Stomach smooth muscle (tissue), 2 donors: ENCODE results near the gene TSC22D1.

Source experiments
- H3K27ac ChIP-seq: one replicate; pipeline ENCODE4 v1.7.0; 2013; ENCODE audit warnings: mild to moderate bottlenecking, low read length, inconsistent platforms
- H3K27me3 ChIP-seq, 2 donors: one replicate each; pipeline ENCODE4 v1.7.0; 2013; ENCODE audit warnings: low read length in 2 of 2; ENCODE audit not compliant: insufficient read depth in 2 of 2, control insufficient read depth in 1 of 2
- H3K36me3 ChIP-seq, 2 donors: one replicate each; pipeline ENCODE4 v1.7.0; 2013; ENCODE audit warnings: low read length in 2 of 2; ENCODE audit not compliant: control insufficient read depth in 2 of 2, insufficient read depth in 2 of 2
- H3K4me1 ChIP-seq: one replicate; pipeline ENCODE4 v1.7.0; 2013; ENCODE audit warnings: low read length; ENCODE audit not compliant: control insufficient read depth, insufficient read depth
- H3K4me3 ChIP-seq, 2 donors: one replicate each; pipeline ENCODE4 v1.7.0; 2013; ENCODE audit warnings: low read length in 2 of 2
- H3K9ac ChIP-seq, 2 donors: one replicate each; pipeline ENCODE4 v1.7.0; 2013; ENCODE audit warnings: low read length in 2 of 2, mild to moderate bottlenecking in 1 of 2
- H3K9me3 ChIP-seq, 2 donors: one replicate each; pipeline ENCODE4 v1.7.0; 2013; ENCODE audit warnings: low read length in 2 of 2; ENCODE audit not compliant: control insufficient read depth in 2 of 2
- donor health status: healthy.
- donor health status: Pancreatic carcinoma.

TSC22D1 gene

DNA sequence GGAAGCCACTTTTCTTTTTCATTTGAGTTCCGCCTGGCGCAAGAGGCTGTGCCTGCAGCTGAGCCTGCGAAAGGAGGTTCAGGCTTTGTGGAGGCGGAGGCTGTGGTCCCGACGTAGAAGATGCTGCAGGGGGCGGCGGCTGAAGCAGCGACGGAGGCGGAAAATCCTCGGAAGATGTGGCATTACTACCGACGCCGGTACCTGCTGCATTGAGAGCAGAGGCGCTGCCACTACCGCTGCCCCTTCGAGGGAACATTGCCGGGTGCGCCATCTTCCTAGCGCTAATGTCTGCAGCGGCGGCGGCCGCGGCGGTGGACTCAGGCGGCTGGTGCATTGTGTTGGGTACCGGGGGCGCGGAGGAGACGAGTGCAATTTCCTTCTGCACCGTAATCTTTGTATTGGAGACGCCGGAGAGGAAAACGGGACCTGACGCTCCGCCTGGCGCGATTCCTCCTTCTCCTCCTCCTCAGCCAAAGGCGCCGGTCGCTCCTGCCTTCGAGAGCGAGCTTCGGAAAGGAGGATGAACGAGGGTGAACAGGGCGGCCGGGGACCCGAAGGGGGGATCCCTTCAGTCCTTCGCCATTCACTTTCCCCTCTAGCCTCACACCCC, at the start of gene TSC22D1:
Gene TSC22D1 (minus strand): TSS at position 590 of the 610 bp plus-strand sequence. CDS start 256 bp downstream, at position 334.
- H3K36me3 ChIP-seq: peaks cover 0 to 3% of the 10 kb centered on the region in 2 donors
- H3K4me3 ChIP-seq: peak within 1 kb of the TSS; percentile 85 to 88
- peak within 1 kb of the TSS; percentile 71 to 74 for H3K9ac ChIP-seq
- H3K27me3 ChIP-seq: no peaks in the 10 kb centered on the region
- peaks cover 32% of the 10 kb centered on the region for H3K4me1 ChIP-seq
- no peaks in the 10 kb centered on the region for H3K9me3 ChIP-seq
- peak within 1 kb of the TSS; percentile 92 for H3K27ac ChIP-seq

DNA sequence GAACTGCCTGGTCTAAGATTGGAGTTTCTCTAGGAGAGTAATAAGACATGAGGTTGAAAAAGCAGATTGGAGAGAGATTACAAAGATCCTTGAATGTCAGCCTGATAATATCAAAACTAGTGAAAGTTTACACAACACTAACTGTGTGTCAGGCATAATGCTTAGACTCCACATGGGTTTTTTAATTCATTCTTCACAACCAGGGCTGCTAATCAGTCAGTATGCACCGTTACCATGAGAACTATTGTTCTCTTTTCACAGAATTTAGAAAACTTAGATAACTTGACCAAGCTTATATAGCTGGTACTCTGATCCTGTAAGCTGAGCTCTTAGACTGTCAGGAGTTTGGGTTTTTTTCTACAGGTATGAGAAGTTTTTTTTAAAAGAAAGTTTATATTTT, 46.6 kb upstream of the TSC22D1 start:
- Histone ChIP-seq H3K9me3 (no peaks in the 10 kb centered on the region), H3K27me3 (peaks cover 0 to 3% of the 10 kb centered on the region in 2 donors), H3K36me3 (no peaks in the 10 kb centered on the region), H3K4me1 (no peaks in the 10 kb centered on the region), H3K9ac (no peak overlapping the region), H3K27ac (no peak overlapping the region), H3K4me3 (no peak overlapping the region)

DNA sequence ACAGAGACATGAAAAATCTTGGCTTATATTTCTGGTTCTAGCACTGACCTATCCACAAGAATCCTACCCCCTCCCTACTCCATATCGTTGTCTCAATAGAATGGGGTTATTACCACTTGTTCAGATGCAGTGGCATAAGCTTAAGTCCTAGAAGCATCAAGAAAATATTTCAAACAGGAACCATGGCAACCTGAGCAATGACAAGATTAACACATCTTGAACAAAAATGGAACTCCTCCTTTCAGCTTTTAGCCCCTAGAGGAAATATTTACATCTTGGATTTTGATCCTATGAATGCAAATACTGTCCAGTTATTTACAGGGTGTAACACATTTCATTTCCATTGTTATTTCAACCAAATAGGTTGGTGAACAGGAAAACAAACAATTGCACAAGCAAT, 46.1 kb upstream of the TSC22D1 start:
- Histone ChIP-seq H3K4me1 (no peaks in the 10 kb centered on the region), H3K27me3 (peaks cover 0 to 3% of the 10 kb centered on the region in 2 donors), H3K36me3 (no peaks in the 10 kb centered on the region), H3K27ac (no peak overlapping the region), H3K4me3 (no peak overlapping the region), H3K9ac (no peak overlapping the region), H3K9me3 (no peaks in the 10 kb centered on the region)

DNA sequence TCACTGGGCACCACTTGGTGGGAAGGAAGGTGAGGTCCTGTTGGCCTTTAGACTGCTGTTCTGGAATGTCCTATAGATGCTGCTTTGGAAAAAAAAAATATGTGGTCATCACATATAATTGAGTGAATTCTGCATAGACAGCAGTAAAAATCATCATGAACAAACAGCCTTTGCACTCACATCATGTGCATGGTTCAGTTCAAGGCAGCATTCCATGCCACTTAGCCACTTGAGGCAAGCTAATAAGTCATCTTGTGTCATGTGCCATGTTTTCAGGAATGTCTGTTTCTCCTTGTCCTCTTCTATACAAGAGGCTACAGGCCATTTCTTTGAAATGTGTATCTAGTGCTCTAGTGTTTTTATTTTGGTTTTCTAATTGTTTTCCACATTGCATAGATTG, 43.9 kb upstream of the TSC22D1 start:
- Histone ChIP-seq H3K4me1 (no peaks in the 10 kb centered on the region), H3K36me3 (no peaks in the 10 kb centered on the region), H3K9ac (no peak overlapping the region), H3K27me3 (peaks cover 0 to 3% of the 10 kb centered on the region in 2 donors), H3K9me3 (no peaks in the 10 kb centered on the region), H3K4me3 (no peak overlapping the region), H3K27ac (no peak overlapping the region)

DNA sequence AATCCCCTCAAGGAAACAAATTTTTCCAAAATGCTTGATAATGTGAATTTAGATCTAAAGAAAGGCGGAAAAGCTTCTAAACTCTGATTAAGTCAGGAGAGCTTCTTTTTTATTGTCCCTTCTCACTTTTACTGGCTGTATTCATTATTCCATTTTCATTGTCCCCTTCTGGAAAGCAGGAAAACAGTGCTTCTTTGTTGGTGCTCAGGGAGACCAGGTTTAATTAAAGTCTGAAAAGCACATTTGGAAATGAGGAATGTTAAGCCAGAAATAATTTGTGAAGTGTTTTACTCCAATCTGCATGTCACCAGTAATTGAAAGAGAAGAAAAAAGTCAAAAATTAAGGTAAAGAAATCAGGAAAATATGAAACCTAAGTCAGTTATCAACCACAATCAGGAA, 43.5 kb upstream of the TSC22D1 start:
- no peak overlapping the region for H3K27ac ChIP-seq
- H3K4me1 ChIP-seq: no peaks in the 10 kb centered on the region
- H3K4me3 ChIP-seq: no peak overlapping the region
- no peak overlapping the region for H3K9ac ChIP-seq
- H3K27me3 ChIP-seq: peaks cover 0 to 3% of the 10 kb centered on the region in 2 donors
- no peaks in the 10 kb centered on the region for H3K36me3 ChIP-seq
- H3K9me3 ChIP-seq: no peaks in the 10 kb centered on the region

DNA sequence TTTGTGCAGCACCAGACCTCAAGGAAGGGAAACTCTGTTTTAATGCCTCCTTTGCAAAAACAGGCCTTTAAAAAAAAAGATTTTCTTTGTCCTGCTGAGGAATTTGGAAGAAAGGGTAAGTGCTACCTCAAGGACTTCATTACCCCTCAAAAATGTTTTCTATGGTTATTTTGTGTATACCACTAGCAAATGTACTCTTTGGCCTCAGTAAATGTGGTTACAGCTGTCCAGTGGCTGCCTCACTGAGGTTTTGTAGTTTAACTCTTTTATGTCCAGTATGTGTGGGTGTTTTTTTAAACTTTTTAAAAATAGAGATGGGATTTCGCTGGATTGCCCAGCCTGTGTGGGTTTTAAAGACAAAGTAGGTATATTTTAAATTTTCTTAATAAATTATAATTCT, 42.2 kb upstream of the TSC22D1 start:
- H3K9ac ChIP-seq: no peak overlapping the region
- H3K36me3 ChIP-seq: no peaks in the 10 kb centered on the region
- H3K27me3 ChIP-seq: peaks cover 0 to 3% of the 10 kb centered on the region in 2 donors
- H3K4me3 ChIP-seq: no peak overlapping the region
- no peaks in the 10 kb centered on the region for H3K4me1 ChIP-seq
- H3K27ac ChIP-seq: no peak overlapping the region
- no peaks in the 10 kb centered on the region for H3K9me3 ChIP-seq

DNA sequence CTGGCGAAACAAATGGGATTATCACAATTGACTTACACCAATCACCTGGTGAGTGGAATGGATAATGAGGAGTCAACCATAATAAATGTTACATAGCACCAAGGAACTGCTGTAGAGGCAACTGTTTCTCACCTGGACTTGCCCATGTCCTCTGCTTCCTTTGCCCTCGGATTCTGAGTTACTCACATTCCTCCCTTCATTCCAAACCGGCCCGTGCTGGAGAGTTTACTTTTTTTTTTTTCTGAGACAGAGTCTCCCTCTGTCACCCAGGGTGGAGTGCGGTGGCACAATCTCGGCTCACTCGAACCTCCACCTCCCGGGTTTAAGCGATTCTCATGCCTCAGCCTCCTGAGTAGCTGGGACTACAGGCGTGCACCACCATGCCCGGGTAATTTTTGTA, 41.5 kb upstream of the TSC22D1 start:
- no peaks in the 10 kb centered on the region for H3K9me3 ChIP-seq
- H3K27me3 ChIP-seq: peaks cover 0 to 3% of the 10 kb centered on the region in 2 donors
- H3K27ac ChIP-seq: no peak overlapping the region
- no peak overlapping the region for H3K9ac ChIP-seq
- no peaks in the 10 kb centered on the region for H3K4me1 ChIP-seq
- no peaks in the 10 kb centered on the region for H3K36me3 ChIP-seq
- no peak overlapping the region for H3K4me3 ChIP-seq

DNA sequence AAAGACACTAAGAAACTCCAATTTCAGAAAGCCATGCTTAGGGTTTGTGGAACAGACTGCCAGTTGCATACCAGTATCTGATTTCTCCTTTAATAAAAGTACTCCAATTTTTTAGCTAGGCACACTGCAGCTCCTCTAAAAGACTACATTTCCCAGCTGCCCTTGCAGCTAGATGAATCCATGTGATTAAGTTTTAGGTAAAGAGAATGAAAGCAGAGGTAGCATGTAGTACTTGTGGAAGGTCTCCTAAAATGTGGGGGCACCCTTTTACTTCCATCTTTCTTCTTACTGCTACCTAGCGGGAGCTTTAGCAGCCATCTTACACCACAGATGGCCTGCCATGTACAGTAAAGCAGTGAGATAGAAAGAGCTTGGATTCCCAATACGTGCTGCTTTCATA, 33.0 kb upstream of the TSC22D1 start:
- H3K9me3 ChIP-seq: peaks cover 0 to 3% of the 10 kb centered on the region in 2 donors
- H3K27me3 ChIP-seq: no peaks in the 10 kb centered on the region
- H3K9ac ChIP-seq: no peak overlapping the region
- no peak overlapping the region for H3K4me3 ChIP-seq
- no peak overlapping the region for H3K27ac ChIP-seq
- H3K36me3 ChIP-seq: no peaks in the 10 kb centered on the region
- H3K4me1 ChIP-seq: no peaks in the 10 kb centered on the region

DNA sequence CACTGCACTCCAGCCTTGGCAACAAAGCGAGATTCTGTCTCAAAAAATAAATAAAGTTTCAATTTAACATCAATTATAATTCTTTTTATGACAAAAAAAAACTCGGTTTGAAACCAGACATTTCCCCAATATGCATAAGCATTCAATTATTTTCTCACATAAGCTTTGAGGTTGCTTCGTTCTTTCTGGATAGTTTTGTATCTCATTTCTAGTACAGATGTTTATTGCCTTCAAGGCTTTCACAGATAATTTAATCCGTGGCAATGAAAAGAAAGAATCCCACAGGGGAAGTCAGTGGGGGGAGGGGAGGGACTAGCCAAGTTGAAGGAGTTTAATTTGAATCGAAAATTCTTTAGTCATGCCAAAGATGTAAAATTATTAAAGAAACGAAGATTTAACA, 29.6 kb upstream of the TSC22D1 start:
- H3K9me3 ChIP-seq: peaks cover 0 to under 1% of the 10 kb centered on the region in 2 donors
- H3K4me3 ChIP-seq: no peak overlapping the region
- no peak overlapping the region for H3K9ac ChIP-seq
- H3K27me3 ChIP-seq: no peaks in the 10 kb centered on the region
- no peak overlapping the region for H3K27ac ChIP-seq
- no peaks in the 10 kb centered on the region for H3K36me3 ChIP-seq
- H3K4me1 ChIP-seq: no peaks in the 10 kb centered on the region

DNA sequence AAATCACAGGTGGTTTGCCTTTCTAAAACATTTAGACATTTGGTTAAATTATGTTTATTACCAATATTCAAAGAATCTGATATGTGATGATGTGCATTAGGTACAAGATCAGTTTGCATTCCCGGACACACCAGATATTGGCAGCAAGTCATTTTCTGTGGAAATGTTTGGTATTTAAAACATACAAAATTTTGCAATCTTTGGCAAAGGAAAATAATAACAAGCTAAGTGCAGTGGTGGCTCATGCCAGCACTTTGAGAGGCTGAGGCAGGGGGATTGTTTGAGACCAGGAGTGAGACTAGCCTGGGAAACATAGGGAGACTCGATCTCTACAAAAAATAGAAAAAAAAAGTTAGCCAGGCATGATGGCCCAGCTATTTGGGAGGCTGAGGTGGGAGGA, 29.1 kb upstream of the TSC22D1 start:
- H3K9ac ChIP-seq: no peak overlapping the region
- no peaks in the 10 kb centered on the region for H3K4me1 ChIP-seq
- no peaks in the 10 kb centered on the region for H3K27me3 ChIP-seq
- no peak overlapping the region for H3K4me3 ChIP-seq
- H3K36me3 ChIP-seq: no peaks in the 10 kb centered on the region
- H3K9me3 ChIP-seq: no peaks in the 10 kb centered on the region
- H3K27ac ChIP-seq: no peak overlapping the region

DNA sequence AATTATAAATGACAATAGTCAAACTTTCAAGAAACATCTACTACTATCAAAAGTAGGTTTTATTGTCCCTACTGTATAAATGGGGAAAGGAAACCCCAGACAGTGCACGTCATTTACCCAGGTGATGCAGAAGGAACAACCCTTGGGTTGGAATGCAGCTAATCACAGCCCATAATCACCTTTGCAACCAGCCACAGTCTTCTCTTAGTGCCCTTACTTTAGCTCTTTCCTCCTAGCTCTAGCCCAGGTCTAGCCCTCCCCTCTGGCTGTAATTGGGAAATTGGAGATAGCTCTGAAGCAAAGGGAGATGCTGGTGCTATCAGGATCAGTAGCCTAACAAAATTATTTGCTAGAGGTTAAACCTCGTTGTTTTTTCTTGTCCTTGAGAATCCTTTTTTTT, 25.5 kb upstream of the TSC22D1 start:
- H3K36me3 ChIP-seq: no peaks in the 10 kb centered on the region
- no peaks in the 10 kb centered on the region for H3K4me1 ChIP-seq
- no peak overlapping the region for H3K27ac ChIP-seq
- H3K9me3 ChIP-seq: peaks cover 0 to 4% of the 10 kb centered on the region in 2 donors
- H3K9ac ChIP-seq: no peak overlapping the region
- no peaks in the 10 kb centered on the region for H3K27me3 ChIP-seq
- no peak overlapping the region for H3K4me3 ChIP-seq
